NCI-H128 (cell line): ENCODE results near the gene TDRD10.

Source experiments
- DNase-seq: peaks from one replicate; lab custom pipeline; 2025; ENCODE audit not compliant: unreplicated experiment; lab: John Stamatoyannopoulos, UW

The TDRD10 gene

DNA sequence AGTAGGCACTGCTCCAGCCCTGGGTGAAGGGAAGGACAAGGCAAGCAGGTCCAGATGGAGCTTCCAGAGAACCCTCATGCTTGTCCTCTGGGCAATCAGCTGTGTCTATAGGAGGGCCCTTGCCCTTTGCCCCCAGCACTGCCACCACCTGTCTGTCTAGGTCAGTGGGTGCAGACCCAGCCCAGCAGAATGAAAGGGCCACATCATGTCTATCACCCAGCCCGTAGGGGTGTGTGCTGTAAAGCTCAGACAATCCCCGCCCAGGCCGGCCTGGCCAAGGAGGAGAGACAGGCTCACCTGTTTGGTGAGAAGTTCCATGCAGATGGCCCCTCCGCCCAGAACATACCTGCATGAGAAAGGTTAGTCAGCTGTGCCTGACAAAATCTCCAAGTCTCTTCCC, 49.5 kb downstream of the TDRD10 start:
- no peak for DNase-seq

DNA sequence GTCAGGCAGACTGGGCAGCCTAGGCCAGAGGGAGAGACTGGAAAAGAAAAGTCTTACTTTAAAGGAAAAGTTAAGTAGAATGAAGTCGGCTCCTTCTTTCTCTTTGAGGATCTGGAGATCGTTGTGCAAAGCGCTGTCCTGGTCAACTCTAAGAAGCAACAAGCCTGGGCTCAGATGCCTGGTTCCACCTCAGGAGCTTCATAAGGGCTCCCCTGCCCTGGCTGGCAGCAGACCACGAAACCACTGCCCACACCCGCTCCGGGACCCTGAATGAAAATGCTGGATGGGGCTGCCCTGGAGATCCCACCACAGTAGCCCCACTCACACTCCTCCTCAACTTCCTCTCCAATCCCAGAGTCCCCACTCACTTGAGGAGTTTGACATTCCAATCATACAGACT, 50.0 kb downstream of the TDRD10 start:
- DNase-seq: no peak

DNA sequence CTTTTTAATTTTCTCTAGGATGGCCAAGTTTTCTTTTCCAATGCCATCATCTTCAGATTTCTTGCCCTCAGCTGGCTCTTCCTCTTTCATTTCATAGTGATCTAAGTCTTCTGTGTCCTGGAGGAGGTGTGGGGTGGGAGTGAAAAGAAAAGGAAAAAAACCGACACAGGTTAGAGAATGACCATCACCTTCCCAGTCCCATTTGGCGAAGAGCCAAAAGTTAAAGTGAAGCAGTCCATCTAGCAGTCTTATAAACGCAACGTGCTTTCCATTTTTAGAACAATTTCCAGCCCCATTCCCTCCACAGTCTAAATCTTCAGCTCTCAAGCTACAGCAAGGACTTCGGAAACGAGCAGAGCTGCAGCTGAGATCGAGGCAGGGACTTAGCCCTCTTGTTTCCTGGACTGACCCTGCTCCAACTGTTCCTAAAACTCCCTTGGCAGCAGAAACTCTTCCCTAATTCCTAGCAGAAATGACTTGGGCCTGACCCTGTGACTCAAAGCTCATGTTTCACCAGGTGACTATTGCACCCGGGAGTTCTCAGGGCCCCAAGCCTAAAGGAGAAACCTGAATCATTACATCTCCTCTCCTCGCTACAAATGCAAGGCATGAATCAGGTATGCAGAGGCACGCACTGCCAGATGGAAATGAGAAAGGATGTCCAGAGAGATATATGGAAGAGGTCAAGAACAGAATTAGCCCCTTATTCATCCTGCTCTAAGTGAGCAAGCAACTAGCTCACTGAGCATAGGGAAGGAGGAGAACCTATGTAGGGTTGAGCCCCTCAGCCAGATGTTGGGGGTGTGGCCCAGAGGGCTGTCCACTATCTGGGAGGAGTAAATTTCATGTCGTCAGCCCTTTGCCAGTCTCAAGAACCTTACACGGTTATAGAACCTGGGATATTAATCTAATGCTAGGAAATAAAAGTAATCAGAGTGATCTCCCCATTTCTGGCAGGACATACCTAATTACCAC, 51.3 kb downstream of the TDRD10 start:
- DNase-seq: no peak

DNA sequence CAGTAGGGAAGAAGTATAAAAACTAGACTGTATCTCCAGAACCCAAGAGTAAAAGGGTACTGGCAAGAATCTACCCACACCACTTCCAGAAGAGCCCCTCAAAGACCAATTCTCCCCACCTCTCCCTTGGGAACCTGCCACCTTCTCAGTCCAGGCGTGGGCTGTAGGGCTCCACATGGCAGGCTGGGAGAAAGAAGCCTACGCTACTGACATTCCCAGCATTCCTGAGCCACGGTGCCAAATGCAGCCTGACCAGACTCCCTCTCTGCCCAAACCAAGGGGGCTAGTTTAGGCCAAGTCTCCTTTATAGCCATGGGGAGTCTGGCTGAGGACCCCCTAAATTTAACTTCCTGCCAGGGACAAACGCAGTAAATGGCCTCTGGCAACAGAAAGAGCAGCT, 54.4 kb downstream of the TDRD10 start:
- no peak for DNase-seq

DNA sequence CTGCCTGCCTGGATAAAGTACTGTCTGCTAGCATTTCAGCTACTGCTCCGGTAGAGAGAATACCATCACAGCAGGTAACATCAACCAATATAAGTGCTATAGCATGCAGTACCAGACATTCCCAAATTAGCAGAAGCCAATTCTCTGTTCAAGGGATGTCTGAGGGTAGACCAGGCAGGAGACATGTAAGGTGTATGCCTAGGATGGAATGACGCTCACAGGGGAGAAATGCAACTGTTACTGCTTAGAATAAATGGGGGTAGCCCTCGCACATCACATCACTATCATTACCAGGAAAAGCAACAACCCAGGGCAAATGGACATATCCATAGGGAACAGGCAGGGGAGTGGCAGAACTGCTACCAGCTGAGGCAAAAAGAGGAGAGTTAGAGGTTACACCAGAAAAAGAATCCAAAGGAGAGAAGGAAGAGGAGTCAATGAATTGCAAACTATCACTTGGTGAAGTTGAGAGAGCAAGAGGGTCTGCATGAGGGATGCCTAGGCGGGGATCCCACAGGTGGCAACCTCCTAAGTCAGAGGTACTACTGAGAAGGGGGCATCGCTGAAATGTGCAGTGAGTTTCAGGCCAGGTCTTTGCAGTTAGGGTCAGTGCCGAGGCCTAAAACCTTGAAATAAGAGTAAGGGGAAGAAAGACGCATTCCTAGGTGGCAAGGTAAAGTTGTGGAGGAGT, 55.4 kb downstream of the TDRD10 start:
- no peak for DNase-seq

DNA sequence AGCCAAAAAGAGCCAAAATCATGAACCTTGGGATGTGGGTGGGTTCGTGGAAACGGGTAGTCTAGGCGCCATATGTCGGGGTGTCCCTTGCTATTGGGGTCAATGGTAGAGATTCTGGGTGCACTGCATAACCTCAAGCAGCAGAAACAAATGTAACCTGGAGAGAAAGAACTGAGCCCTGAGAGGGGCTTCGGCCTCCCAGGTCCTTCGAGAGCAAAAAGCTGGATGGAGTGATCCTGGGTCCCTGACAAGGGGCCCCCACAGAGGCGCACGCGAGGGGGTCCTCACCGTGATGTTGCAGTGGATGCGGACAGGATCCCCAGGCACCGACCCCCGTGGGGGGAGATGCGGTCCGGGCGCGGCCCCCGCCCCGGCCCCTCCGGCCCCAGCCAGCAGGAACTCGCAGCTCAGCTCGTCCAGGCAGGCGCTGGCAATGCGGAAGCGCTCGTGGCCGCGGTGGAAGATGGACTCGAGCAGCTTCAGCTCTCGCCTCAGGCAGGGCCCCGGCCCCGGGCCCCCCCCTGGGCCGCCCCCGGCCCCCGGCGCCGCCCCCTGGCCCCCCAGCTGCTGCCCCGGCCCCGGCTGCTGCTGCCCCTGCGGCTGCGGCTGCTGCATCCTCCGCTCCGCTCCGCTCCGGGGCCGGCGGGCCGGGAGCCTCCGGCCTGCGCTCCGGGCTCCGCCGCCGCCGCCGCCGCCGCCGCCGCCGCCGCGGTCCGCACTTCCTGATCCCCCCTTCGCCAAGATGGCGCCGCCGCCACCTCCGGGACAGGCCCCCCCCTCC, 56.1 kb downstream of the TDRD10 start, which contains the start of gene UBE2Q1:
TSS of gene UBE2Q1 (minus strand) at position 724 of the 781 bp plus-strand sequence. CDS start at position 615, 109 bp downstream.
- DNase-seq: no peak

DNA sequence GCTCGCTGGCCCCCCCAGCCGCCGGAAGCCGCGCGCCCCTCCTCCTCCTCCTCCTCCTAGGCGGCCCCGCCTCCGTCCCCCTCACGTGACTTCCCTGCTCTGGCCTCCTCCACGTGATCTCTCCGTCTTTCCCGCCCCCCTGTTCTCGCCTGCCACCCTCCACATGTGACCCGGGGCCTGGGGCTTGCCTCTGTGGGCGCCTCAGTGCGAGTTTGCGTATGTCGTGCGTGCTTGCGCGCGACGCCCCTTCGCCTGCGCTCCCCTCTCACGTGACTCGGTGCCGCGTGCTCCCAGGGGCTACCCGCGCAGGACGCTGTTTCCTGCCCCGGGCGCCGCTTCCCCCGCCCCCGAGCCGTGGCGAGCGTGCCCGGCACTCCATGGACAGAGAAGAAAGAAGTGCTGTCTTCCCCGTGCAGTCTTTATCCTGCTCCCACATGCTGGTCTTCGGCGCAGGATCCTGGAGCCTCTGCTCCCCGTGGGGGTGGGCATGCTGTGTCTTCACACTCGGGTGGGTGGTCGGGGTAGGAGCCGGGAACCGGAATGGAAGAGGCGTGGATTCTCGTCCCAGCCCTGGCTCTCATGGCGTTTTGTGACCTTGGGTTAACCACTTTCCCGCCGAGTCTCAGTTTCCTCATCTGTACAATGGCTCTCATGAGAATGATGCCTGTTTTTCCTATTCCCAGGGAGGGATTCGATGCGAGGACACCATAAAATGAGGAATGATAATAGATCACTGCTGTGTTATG, 56.9 kb downstream of the TDRD10 start:
- DNase-seq: peak; percentile 98

DNA sequence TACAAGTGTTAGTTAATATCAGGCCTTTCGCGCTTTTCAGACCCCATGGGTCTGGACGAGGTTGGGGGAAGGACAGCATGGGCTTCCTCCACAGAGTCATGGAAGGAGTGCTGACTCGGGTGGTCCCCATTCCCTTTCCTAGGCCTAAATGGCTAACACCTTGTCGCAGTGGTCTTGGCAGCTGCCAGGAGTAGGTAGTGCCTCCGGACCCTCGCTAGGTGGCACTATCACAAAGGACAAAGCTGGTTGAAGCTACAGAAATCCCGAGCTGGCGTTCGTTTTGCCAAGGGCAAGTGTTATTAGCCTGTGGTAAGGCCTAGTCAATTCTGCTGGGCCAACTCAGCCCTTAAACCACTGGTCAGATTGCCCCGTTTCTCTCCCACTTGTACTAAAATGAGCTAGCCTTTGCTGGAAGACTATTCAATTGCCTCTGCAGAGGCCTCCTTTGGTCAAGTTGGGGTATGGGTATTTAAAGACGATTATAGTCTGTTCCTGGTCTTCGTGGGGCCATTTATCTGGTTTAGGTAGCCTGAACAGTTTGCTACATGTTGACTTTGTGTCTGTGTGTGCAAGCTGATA, 57.5 kb downstream of the TDRD10 start:
- peak; percentile 94 for DNase-seq

DNA sequence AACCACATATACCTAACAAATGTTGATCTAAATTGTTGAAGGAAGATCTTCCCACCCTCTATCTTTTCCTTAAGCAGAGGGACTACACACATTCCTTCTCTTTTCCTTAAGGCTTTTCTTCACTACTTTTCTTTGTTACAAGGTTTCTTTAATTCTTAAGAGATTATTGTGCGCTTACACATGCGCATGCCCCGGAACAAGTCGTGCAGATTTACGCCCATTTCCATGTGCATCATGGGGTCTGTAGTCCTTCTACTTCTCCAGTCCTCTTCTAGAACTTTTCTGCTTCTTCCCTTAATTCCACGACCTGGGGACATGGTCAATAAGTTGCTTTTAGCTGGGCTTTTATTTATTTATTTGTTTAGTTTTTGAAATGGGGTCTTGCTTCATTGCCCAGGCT, 63.9 kb downstream of the TDRD10 start:
- DNase-seq: no peak

DNA sequence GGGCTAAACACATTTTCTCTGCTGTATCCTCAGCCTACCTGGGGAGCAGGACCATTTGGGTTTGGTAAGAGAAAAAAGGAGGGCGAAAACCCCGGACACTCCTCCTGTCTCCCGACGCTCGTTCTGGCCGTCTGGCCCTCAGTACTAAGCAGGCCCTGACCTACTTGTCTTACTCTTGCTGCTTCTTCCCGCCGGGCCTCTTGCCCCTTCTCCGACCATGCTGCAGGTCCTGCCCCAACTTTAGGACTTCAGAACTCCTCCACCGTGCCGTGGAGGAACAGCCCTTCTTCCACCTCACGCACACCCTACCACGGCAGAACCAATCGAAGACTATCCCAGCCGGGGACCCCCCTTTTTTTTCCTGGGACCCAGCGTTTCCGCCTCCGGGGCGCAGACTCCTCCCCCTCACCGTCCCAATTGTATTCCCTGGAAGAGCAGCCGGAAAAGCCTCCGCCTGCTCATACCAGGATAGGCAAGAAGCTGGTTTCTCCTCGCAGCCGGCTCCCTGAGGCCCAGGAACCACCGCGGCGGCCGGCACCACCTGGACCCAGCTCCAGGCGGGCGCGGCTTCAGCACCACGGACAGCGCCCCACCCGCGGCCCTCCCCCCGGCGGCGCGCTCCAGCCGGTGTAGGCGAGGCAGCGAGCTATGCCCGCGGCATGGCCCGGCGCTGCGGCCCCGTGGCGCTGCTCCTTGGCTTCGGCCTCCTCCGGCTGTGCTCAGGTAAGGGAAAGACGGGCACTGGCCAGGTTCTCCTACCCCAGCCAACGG, 65.6 kb downstream of the TDRD10 start, which contains the start of gene CHRNB2:
TSS of gene CHRNB2 (plus strand) at position 393 of the 771 bp plus-strand sequence. CDS start at position 660, 267 bp downstream.
- peak; percentile 71 for DNase-seq

DNA sequence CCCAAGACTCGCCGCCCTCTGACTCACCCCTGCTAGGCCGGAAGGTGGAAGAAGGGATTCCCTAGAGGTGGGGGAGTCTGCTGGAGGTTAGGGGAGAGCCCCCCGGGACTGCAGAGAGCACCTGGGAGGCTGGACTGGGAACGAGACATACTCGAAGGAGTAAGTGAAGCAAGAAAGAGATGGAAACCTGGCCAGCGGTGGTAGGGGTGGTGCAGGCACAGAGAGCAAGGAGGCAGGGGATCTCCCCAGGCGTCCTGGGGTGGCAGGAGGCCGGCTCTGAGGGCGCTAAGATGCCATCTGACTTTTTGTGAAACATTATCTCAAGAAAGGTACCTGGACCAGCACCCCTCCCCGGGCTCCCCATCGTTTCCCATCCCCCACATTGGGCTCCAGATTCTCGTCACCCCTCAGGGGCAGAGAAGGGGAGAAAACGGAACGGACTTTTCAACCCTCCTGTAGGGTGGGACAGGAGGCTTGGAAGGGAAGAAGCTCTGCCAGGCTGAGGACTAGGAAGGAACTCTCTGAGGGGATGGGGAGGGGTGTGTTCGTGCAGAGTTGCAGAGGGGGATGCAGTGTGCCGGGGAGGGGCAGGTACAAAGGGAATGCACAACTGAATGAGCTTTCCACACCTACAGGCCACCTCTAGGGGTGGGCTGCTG, 66.3 kb downstream of the TDRD10 start:
- DNase-seq: no peak

DNA sequence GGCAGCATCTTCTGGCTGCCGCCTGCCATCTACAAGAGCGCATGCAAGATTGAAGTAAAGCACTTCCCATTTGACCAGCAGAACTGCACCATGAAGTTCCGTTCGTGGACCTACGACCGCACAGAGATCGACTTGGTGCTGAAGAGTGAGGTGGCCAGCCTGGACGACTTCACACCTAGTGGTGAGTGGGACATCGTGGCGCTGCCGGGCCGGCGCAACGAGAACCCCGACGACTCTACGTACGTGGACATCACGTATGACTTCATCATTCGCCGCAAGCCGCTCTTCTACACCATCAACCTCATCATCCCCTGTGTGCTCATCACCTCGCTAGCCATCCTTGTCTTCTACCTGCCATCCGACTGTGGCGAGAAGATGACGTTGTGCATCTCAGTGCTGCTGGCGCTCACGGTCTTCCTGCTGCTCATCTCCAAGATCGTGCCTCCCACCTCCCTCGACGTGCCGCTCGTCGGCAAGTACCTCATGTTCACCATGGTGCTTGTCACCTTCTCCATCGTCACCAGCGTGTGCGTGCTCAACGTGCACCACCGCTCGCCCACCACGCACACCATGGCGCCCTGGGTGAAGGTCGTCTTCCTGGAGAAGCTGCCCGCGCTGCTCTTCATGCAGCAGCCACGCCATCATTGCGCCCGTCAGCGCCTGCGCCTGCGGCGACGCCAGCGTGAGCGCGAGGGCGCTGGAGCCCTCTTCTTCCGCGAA, 69.4 kb downstream of the TDRD10 start:
- DNase-seq: no peak

DNA sequence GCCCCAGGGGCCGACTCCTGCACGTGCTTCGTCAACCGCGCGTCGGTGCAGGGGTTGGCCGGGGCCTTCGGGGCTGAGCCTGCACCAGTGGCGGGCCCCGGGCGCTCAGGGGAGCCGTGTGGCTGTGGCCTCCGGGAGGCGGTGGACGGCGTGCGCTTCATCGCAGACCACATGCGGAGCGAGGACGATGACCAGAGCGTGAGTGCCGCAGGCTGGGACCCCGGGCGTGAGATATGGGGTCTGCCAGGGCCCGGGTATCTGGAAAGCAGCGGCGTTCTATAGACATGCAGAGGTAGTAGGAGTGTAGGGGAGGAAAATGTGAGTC, 69.9 kb downstream of the TDRD10 start:
- DNase-seq: no peak

DNA sequence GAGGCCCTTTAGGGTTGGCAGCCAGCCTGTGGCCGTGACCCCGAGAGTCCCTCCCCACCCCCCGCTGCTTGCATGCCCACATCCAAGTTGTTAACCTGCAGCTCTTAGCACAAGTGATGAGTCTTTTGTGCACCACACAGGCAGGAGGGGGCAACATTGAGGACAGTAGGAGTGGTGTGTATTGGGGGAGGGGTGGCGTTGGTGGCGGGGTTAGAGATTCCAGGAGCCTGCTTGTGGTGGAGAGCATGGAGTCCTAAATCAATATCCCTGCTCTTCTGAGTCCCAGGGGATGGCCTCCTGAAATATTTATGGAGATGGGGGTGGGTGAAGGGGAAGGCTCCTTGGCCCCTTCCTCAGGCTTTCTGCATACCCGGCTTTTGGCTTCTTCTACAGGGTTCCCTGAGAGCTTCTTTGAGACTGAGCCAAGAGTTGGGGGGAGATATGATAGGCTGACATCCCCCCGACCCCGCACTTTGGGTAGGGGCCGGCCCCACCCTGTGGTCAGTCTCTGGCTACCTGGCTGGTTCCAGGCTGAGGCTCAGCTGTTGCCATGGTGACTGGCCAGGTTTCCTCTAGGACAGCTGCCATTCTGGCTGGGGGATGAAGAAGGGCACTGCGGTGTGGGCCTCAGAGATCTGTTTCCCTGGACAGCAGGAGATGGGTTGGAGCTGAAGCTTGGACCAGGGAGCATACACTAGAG, 70.6 kb downstream of the TDRD10 start:
- DNase-seq: no peak

DNA sequence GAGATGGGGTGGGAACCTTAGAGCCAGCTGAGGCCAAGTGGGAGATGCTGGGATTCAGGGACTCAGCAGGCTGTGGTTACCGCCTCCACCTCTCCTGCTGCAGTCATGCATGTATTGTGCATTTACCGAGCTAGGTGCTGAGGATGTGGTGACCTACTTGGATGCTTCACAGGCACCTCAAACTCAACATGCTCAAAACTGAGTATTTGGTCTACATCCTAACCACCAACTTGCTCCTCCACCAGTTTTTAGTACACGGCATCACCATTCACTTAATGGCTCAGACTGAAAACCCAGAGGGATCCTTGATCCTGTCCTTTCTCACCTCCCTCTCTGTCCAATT, 71.1 kb downstream of the TDRD10 start:
- no peak for DNase-seq

DNA sequence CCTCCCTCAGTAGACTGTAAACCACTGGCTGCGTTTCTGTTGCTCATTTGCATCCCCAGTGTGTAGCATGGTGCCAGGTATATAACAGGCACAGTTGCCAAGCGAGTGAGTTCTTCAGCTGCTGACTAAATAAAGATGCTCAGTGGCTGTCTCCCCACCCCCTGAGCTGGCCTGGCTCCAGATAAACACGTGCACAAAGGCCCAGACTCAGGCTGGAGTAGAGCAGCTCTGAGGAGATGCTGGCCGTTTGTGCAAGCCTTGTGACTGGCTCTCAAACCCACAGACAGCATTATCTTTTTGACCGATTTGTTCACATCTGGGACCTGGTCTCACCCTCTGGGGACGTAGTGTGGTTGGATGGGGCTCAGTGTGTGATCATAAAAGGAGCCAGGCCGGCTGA, 72.7 kb downstream of the TDRD10 start:
- no peak for DNase-seq

DNA sequence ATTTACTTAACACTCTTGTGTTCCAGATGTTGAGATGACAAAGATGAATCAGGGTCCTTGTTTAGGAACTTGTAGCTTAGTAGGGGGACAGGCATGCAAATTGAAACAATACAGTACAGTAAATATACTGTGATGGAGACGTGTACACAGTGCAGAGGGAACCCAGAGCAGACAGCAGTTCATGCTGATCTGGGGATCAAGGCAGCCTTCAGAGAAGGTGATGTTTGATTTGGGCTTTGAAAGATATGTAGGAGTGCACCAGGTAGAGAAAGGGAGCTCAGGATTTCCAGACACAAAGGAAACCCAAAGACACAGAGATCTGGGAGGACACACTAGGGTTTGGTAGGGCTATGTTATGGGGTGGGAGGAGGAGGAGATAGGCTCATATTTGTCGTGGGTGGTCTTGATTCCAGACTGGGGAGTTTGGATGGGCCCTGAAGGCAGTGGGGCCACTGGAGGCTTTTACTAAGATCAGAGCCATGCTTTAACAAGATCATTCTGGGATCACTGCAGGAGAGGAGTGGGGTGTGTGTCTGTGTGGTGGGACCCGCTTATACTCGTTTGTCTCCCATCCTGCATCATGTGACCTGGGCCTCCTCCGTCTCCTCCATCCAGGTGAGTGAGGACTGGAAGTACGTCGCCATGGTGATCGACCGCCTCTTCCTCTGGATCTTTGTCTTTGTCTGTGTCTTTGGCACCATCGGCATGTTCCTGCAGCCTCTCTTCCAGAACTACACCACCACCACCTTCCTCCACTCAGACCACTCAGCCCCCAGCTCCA, 73.3 kb downstream of the TDRD10 start:
- no peak for DNase-seq
